IPS-18a (cell line): ENCODE measurements around the gene SLC31A1.
"Not testable (repeated sequence)": the region's sequence is repeated elsewhere in the genome, so short reads cannot be mapped to it uniquely, and the experiment has no call there.

Experiments
- H3K27ac ChIP-seq: one replicate; pipeline ENCODE4 v1.5.1; 2013; ENCODE audit warnings: low read length
- H3K27me3 ChIP-seq: one replicate; pipeline ENCODE4 v1.6.1; 2013; ENCODE audit warnings: mild to moderate bottlenecking, low read length; ENCODE audit not compliant: control insufficient read depth, insufficient read depth
- H3K36me3 ChIP-seq: one replicate; pipeline ENCODE4 v1.6.1; 2013; ENCODE audit warnings: low read depth, low read length; ENCODE audit not compliant: control insufficient read depth
- H3K4me1 ChIP-seq: one replicate; pipeline ENCODE4 v1.6.1; 2013; ENCODE audit warnings: low read depth, low read length; ENCODE audit not compliant: control insufficient read depth
- H3K4me3 ChIP-seq: one replicate; pipeline ENCODE4 v1.5.1; 2013; ENCODE audit warnings: low read length
- H3K9ac ChIP-seq: one replicate; pipeline ENCODE4 v1.6.1; 2013; ENCODE audit warnings: mild to moderate bottlenecking, low read length, moderate library complexity
- H3K9me3 ChIP-seq: one replicate; pipeline ENCODE4 v1.6.1; 2013; ENCODE audit warnings: low read depth, low read length; ENCODE audit not compliant: control insufficient read depth

SLC31A1 gene

GRCh38 chr9:113269355-113269754 is 48.0 kb downstream of the SLC31A1 start:
- Histone ChIP-seq H3K27me3 (no peaks in the 10 kb centered on the region), H3K36me3 (peaks cover 18% of the 10 kb centered on the region), H3K4me1 (no peaks in the 10 kb centered on the region), H3K27ac (no peak overlapping the region), H3K9ac (no peak overlapping the region), H3K4me3 (no peak overlapping the region), H3K9me3 (no peaks in the 10 kb centered on the region)

DNA sequence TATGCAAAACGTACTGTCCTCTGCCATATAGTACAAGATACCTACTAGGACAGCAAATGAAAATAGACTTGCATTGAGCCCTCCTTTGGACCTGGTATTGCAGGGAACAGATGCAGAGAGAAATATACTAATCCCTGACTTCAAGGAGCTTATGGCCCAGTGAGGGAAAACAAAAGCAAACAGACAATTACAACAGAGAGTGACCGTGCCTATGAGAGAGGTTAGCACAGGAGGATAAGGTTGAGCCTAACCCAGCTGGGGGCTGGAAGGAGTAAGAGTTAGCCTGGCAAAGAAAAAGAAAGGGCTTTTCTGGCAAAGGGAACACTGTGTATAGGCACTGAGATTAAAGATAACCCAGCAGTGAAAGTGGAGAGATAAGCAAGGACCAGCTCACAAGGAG is 48.5 kb downstream of the SLC31A1 start:
- H3K9ac ChIP-seq = no peak overlapping the region
- no peaks in the 10 kb centered on the region for H3K9me3 ChIP-seq
- peaks cover 18% of the 10 kb centered on the region for H3K36me3 ChIP-seq
- no peak overlapping the region for H3K27ac ChIP-seq
- H3K4me1 ChIP-seq = no peaks in the 10 kb centered on the region
- H3K4me3 ChIP-seq = no peak overlapping the region
- no peaks in the 10 kb centered on the region for H3K27me3 ChIP-seq

DNA sequence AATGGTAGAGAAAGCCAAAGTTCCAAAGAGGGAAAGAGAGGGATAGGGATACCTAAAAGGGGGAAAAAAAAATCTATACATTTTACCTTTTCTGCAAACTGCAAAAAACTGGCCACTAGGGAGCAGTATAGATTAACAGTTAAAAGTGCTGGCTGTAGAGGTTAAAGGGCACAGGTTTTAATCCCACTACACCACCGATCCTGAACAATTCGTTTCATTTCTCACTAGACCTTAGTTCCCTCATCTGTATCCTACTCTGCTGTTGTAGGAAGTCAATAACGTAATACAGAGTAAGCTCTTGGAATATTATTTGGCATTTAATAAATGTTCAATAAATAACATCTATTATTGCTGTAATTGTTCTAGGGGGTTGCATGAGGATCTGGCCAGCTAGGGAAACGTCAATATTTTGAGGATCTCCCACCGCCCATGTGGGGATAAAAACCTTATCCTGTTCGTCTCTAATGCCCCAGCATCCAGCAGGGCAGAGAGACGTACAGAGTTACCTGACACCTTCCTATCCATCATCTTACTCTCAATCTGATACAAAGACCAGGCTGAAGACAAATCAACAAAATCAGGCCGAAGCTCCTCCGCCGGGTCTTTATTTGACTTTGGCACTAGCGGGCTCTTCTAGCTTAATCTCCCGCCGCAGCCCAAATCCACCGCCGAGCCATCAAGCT is 53.3 kb downstream of the SLC31A1 start:
- H3K36me3 ChIP-seq = peaks cover 39% of the 10 kb centered on the region

GRCh38 chr9:113275157-113276131 is 54.1 kb downstream of the SLC31A1 start, which contains the start of the genes CDC26 and PRPF4:
Gene CDC26 (minus strand): TSS chr9:113275572. CDS start chr9:113272507, 3,065 bp downstream.
Gene PRPF4 (plus strand): TSS chr9:113275658. CDS start chr9:113275744, 86 bp downstream.
- Histone ChIP-seq H3K9me3 (no peaks in the 10 kb centered on the region), H3K4me1 (no peaks in the 10 kb centered on the region), H3K36me3 (peaks cover 47% of the 10 kb centered on the region), H3K9ac (peak within 1 kb of the TSS; percentile 93), H3K4me3 (peak within 1 kb of the TSS; percentile 88), H3K27ac (peak within 1 kb of the TSS; percentile 78), H3K27me3 (no peaks in the 10 kb centered on the region)

More for the DNA sequence above, 53.3 kb downstream of the SLC31A1 start:
- H3K4me1 ChIP-seq = no peaks in the 10 kb centered on the region
- peak overlapping the region; percentile 57 for H3K27ac ChIP-seq
- no peaks in the 10 kb centered on the region for H3K27me3 ChIP-seq
- peak overlapping the region; percentile 93 for H3K9ac ChIP-seq
- H3K9me3 ChIP-seq = no peaks in the 10 kb centered on the region
- peak overlapping the region; percentile 88 for H3K4me3 ChIP-seq

- no peak overlapping the region for H3K27ac ChIP-seq
- H3K4me1 ChIP-seq = no peaks in the 10 kb centered on the region
- no peak overlapping the region for H3K4me3 ChIP-seq
- peaks cover 63% of the 10 kb centered on the region for H3K36me3 ChIP-seq
- H3K27me3 ChIP-seq = no peaks in the 10 kb centered on the region
- H3K9ac ChIP-seq = no peak overlapping the region
- H3K9me3 ChIP-seq = no peaks in the 10 kb centered on the region
Observed at GRCh38 chr9:113278840-113279239, 57.5 kb downstream of the SLC31A1 start.

GRCh38 chr9:113281356-113281755 is 60.0 kb downstream of the SLC31A1 start:
- Histone ChIP-seq H3K9me3 (no peaks in the 10 kb centered on the region), H3K36me3 (peaks cover 84% of the 10 kb centered on the region), H3K4me1 (no peaks in the 10 kb centered on the region), H3K27me3 (no peaks in the 10 kb centered on the region), H3K9ac (no peak overlapping the region), H3K27ac (no peak overlapping the region), H3K4me3 (no peak overlapping the region)

DNA sequence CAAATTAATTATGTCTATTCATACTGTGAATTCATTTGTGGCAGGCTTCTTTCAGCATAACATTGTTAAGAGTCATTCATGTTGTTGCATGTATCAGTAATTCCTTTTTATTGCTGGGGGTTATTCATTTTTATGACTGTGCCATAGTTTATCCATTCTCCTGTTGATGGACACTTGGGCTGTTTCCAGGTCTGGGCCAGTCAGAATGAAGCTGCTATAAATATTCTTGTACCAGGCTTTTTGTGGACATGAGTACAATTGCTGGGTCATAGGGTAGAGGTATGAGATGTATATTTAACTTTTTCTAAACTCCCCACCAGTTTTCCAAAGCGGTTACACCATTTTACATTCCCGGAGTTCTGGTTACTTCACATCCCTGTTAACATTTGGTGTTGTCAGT is 67.7 kb downstream of the SLC31A1 start:
- no peaks in the 10 kb centered on the region for H3K9me3 ChIP-seq
- H3K27ac ChIP-seq = no peak overlapping the region
- H3K36me3 ChIP-seq = peaks cover 92% of the 10 kb centered on the region
- H3K9ac ChIP-seq = no peak overlapping the region
- no peaks in the 10 kb centered on the region for H3K27me3 ChIP-seq
- H3K4me3 ChIP-seq = no peak overlapping the region
- no peaks in the 10 kb centered on the region for H3K4me1 ChIP-seq

DNA sequence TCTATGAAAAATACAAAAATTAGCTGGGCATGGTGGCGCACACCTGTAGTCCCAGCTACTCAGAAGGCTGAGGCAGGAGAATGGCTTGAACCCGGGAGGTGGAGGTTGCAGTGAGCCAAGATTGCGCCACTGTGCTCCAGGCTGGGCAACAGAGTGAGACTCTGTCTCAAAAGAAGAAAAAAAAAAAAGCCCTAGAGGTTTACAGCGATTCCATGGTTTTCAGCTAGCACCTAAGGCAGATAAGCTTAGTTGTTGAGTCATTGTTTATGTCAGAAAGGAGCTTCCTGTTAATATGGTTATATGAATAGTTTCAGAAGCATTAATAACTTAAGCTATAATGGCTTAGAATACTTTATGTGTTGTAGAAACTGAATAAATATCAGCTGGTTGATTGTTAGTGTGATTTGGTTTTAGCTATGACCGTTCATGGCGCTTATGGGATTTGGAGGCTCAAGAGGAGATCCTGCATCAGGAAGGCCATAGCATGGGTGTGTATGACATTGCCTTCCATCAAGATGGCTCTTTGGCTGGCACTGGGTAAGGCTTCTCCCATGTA is 68.8 kb downstream of the SLC31A1 start:
- H3K9me3 ChIP-seq = no peaks in the 10 kb centered on the region
- no peaks in the 10 kb centered on the region for H3K4me1 ChIP-seq
- no peak overlapping the region for H3K4me3 ChIP-seq
- no peak overlapping the region for H3K9ac ChIP-seq
- peaks cover 81% of the 10 kb centered on the region for H3K36me3 ChIP-seq
- no peaks in the 10 kb centered on the region for H3K27me3 ChIP-seq
- H3K27ac ChIP-seq = no peak overlapping the region

GRCh38 chr9:113293285-113293878 is 72.0 kb downstream of the SLC31A1 start:
- H3K27ac ChIP-seq = no peak overlapping the region
- H3K9me3 ChIP-seq = no peaks in the 10 kb centered on the region
- peaks cover 53% of the 10 kb centered on the region for H3K36me3 ChIP-seq
- no peaks in the 10 kb centered on the region for H3K4me1 ChIP-seq
- H3K9ac ChIP-seq = no peak overlapping the region
- no peak overlapping the region for H3K4me3 ChIP-seq
- no peaks in the 10 kb centered on the region for H3K27me3 ChIP-seq

GRCh38 chr9:113296247-113296646 is 74.9 kb downstream of the SLC31A1 start:
- not testable (repeated sequence) for H3K4me1 ChIP-seq, H3K27ac ChIP-seq, H3K27me3 ChIP-seq, H3K9me3 ChIP-seq, H3K9ac ChIP-seq, H3K4me3 ChIP-seq
- peaks cover 25% of the 10 kb centered on the region for H3K36me3 ChIP-seq
